PC-3 (cell line): Measurements from ENCODE around the gene MYO16. TPM values are rescaled to one million over a fixed set of nuclear protein-coding genes. Genes with fewer than 3 reads are reported as not detected.

Source experiments
- ATAC-seq: fragments of 200-7000 bp; cut with Tn5 transposase; 2 replicates; pipeline ENCODE4 v1.9.1; 2020; ENCODE audit warnings: mild to moderate bottlenecking, moderate library complexity
- BruUV-seq: library from RNA; stranded (reverse); fragments of 400-500 nt; replicated peaks from 2 replicates; lab custom pipeline; 2021; lab: Mats Ljungman, UMichigan
- CTCF ChIA-PET: fragments of 300-600 bp; sonication (Branson Sonifier 250); formaldehyde crosslinking; loops from one replicate; lab custom pipeline; 2022; ENCODE audit warnings: antibody characterized with exemption; lab: Charles Lee
- POLR2A ChIA-PET: fragments of 300-600 bp; sonication (Branson Sonifier 250); formaldehyde crosslinking; loops from one replicate; lab custom pipeline; 2022; ENCODE audit warnings: antibody characterized with exemption; ENCODE audit not compliant: unreplicated experiment; lab: Charles Lee
- DNase-seq: peaks from one replicate; pipeline ENCODE4 v3.0.0-alpha.2; 2015
- H2AFZ ChIP-seq: fragments of 300-600 bp; sonication (generic); 2 replicates; pipeline ENCODE4 v1.6.0; 2016; ENCODE audit warnings: antibody characterized with exemption, low read length
- H3F3A ChIP-seq: fragments of 300-600 bp; sonication (generic); one replicate; pipeline ENCODE4 v1.6.0; 2017; ENCODE audit warnings: antibody characterized with exemption, low read length, control low read depth, mild to moderate bottlenecking; ENCODE audit not compliant: unreplicated experiment
- H3K27ac ChIP-seq: fragments of 300-600 bp; sonication (generic); 2 replicates; pipeline ENCODE4 v1.5.1; 2016; ENCODE audit warnings: mild to moderate bottlenecking, low read length
- H3K27me3 ChIP-seq: fragments of 300-600 bp; sonication (generic); 2 replicates; pipeline ENCODE4 v1.6.1; 2016; ENCODE audit warnings: low read length, mixed read lengths
- H3K36me3 ChIP-seq: fragments of 300-600 bp; sonication (generic); 2 replicates; pipeline ENCODE4 v1.6.1; 2016; ENCODE audit warnings: low read depth, mixed run types, low read length, mixed read lengths
- H3K4me1 ChIP-seq: fragments of 300-600 bp; sonication (generic); 2 replicates; pipeline ENCODE4 v1.5.1; 2016; ENCODE audit warnings: low read length; ENCODE audit not compliant: insufficient read depth
- H3K4me2 ChIP-seq: fragments of 300-600 bp; sonication (generic); 2 replicates; pipeline ENCODE4 v1.6.0; 2016; ENCODE audit warnings: low read length
- H3K4me3 ChIP-seq: fragments of 300-600 bp; sonication (generic); 2 replicates; pipeline ENCODE4 v1.5.1; 2016; ENCODE audit warnings: mild to moderate bottlenecking, low read length, mixed read lengths
- H3K79me2 ChIP-seq: fragments of 300-600 bp; sonication (generic); 2 replicates; pipeline ENCODE4 v1.6.1; 2017; ENCODE audit warnings: low read length, mixed read lengths
- H3K9ac ChIP-seq: fragments of 300-600 bp; sonication (generic); 2 replicates; pipeline ENCODE4 v1.6.0; 2016; ENCODE audit warnings: mild to moderate bottlenecking, low read length
- H3K9me2 ChIP-seq: fragments of 300-600 bp; sonication (generic); replicated peaks from 2 replicates; pipeline ENCODE4 v1.6.1; 2016; ENCODE audit warnings: mixed run types, low read length, mixed read lengths
- H3K9me3 ChIP-seq: fragments of 300-600 bp; sonication (generic); 2 replicates; pipeline ENCODE4 v1.6.1; 2016; ENCODE audit warnings: low read length, mixed read lengths
- H4K20me1 ChIP-seq: fragments of 300-600 bp; sonication (generic); 2 replicates; pipeline ENCODE4 v1.6.1; 2016; ENCODE audit warnings: low read length, mixed read lengths
- CTCF ChIP-seq: fragments of 300-600 bp; sonication (generic); conservative IDR thresholded peaks from 2 replicates; pipeline ENCODE4 v1.5.1; 2017; ENCODE audit warnings: antibody characterized with exemption, low read depth, mild to moderate bottlenecking, low read length
- EZH2 ChIP-seq: fragments of 300-600 bp; sonication (generic); IDR thresholded peaks from one replicate; pipeline ENCODE4 v1.6.1; 2017; ENCODE audit warnings: antibody characterized with exemption, mild to moderate bottlenecking, low read length; ENCODE audit not compliant: unreplicated experiment
- EZH2phosphoT487 ChIP-seq: fragments of 300-600 bp; sonication (generic); IDR thresholded peaks from 2 replicates; pipeline ENCODE4 v1.6.1; 2018; ENCODE audit warnings: mild to moderate bottlenecking, antibody characterized with exemption, low read length, borderline replicate concordance
- intact Hi-C: fragments of 100-400 bp; cut with micrococcal nuclease; formaldehyde crosslinking; loops from 2 replicates; pipeline ENCODE4 v1.9.0; 2023
- total RNA-seq: library from RNA; depleted of rRNA; stranded (reverse); fragments of >200 nt; gene quantifications from 2 replicates; pipeline ENCODE4 v1.2.3, GENCODE V29; 2014

Gene MYO16
- total RNA-seq, 1 experiment from 2014 or later, result not detected

- no peaks in the 10 kb centered on the region for H3K36me3 ChIP-seq
- no peak overlapping the region for H2AFZ ChIP-seq
- ATAC-seq, result no peak
- H3K9me2 ChIP-seq, result no peaks in the 10 kb centered on the region
- no peaks in the 10 kb centered on the region for H3K27me3 ChIP-seq
- no peak for DNase-seq
- ChIA-PET CTCF (no interaction called here), POLR2A (no interaction called here)
- no peak overlapping the region for H3K27ac ChIP-seq
- no TSS peak for BruUV-seq
- intact Hi-C loops, result no loop called here
- TF ChIP-seq CTCF, result no peak
- TF ChIP-seq EZH2, result no peak
- no peak for TF ChIP-seq EZH2phosphoT487
- peaks cover 14% of the 10 kb centered on the region for H3K79me2 ChIP-seq
- H3K4me1 ChIP-seq, result peaks cover 28% of the 10 kb centered on the region
- H4K20me1 ChIP-seq, result no peaks in the 10 kb centered on the region
- peaks cover 6% of the 10 kb centered on the region for H3F3A ChIP-seq
- no peaks in the 10 kb centered on the region for H3K9me3 ChIP-seq
- H3K9ac ChIP-seq, result no peak overlapping the region
- no peak overlapping the region for H3K4me2 ChIP-seq
- no peak overlapping the region for H3K4me3 ChIP-seq
Measured at GRCh38 chr13:109253316-109253715, 623.9 kb downstream of the MYO16 start.

DNA sequence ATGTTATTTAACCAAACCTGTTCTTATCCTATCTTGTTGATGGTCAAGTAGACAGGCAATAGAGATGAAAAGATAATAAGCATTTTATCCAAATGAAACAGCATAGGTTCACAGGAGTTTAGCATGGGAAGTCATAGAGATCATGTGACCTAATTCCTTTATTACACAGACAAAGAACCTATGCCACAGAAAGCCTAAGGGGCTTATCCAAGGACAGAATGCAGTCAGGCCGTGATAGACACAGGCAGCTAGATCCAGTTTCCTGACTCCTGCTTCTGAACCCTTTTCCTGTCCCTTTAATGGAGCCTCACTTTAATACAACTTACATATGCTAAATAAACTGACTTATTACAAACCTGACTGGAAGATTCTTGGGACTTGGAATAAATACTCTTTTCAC, 624.9 kb downstream of the MYO16 start:
- Histone ChIP-seq H3K36me3 (0 out of 2 replicates have a peak, but pooled peaks cover 4% of the 10 kb centered on the region), H3K4me1 (peaks cover 28% of the 10 kb centered on the region), H3K4me3 (no peak overlapping the region), H3K4me2 (no peak overlapping the region), H3K27ac (no peak overlapping the region), H3K79me2 (peaks cover 21% of the 10 kb centered on the region), H3K9me3 (no peaks in the 10 kb centered on the region), H4K20me1 (no peaks in the 10 kb centered on the region), H3F3A (peaks cover 6% of the 10 kb centered on the region), H3K27me3 (no peaks in the 10 kb centered on the region), H2AFZ (no peak overlapping the region), H3K9me2 (no peaks in the 10 kb centered on the region), H3K9ac (no peak overlapping the region)
- no peak for TF ChIP-seq EZH2phosphoT487
- ATAC-seq, result no peak
- intact Hi-C loops, result no loop called here
- POLR2A ChIA-PET, result no interaction called here
- no peak for DNase-seq
- no TSS peak for BruUV-seq
- CTCF ChIA-PET, result no interaction called here

- 0 out of 2 replicates have a peak, but pooled peaks cover 5% of the 10 kb centered on the region for H3K36me3 ChIP-seq
- no peak for TF ChIP-seq EZH2phosphoT487
- no peak for TF ChIP-seq CTCF
- no peak for TF ChIP-seq EZH2
- no peak overlapping the region for H3K4me2 ChIP-seq
- intact Hi-C loops, result loop anchor here (5.0 kb wide), 1 partner anchor 108 kb away; no protein-coding TSS in a partner anchor
- ChIA-PET POLR2A (no interaction called here), CTCF (no interaction called here)
- H3K9ac ChIP-seq, result no peak overlapping the region
- no TSS peak for BruUV-seq
- no peaks in the 10 kb centered on the region for H4K20me1 ChIP-seq
- no peak overlapping the region for H3K4me3 ChIP-seq
- ATAC-seq, result no peak
- no peaks in the 10 kb centered on the region for H3K9me3 ChIP-seq
- H2AFZ ChIP-seq, result no peak overlapping the region
- H3F3A ChIP-seq, result peaks cover 6% of the 10 kb centered on the region
- no peak overlapping the region for H3K27ac ChIP-seq
- no peak for DNase-seq
- peaks cover 30% of the 10 kb centered on the region for H3K79me2 ChIP-seq
- H3K27me3 ChIP-seq, result no peaks in the 10 kb centered on the region
- no peaks in the 10 kb centered on the region for H3K9me2 ChIP-seq
- peaks cover 21% of the 10 kb centered on the region for H3K4me1 ChIP-seq
Measured at GRCh38 chr13:109255141-109255856, 625.9 kb downstream of the MYO16 start.
